ENCODE measurements around the gene TMEM184A.

TMEM184A gene

DNA sequence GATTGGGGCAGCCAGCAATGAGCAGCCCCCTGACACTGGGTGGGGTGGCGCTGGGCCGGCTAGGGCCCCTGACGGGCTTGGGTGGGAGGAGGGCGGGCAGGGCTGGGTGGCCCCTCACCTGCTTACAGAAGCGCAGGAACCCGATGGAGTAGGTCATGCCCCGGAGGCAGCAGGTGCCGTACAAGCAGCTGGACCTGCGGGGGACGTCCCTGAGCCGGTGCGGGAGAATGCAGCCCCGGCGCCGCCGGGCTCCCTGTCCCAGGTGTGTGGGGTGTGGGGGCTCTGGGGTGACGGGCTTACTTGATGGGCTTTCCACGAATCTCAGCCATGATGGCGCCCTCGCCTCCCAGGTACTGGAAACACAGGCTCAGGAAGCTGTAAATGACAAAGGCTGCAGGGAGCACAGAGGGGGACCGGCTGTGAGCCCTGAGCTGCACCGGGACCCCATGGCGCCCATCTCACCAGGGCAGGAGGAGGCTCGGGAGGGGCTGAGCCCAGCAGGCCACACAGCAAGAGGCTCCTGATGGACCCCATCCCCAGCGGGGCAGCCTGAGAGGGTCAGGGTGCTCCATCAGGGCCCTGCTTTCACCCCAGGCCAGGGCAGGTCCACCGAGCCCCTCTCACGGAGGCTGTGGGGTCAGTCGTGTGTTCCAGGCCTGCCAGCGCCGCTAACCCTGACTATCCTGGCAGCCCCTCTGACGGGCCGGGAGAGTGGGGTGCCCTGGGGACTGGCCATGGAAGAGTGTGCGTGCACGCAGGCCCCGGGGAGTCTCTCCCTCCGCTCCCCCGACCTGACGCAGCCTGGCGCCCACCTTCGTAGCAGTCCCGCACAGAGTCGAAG lies 5.8 kb downstream of the TMEM184A start:
- DNase-seq: no peak

DNA sequence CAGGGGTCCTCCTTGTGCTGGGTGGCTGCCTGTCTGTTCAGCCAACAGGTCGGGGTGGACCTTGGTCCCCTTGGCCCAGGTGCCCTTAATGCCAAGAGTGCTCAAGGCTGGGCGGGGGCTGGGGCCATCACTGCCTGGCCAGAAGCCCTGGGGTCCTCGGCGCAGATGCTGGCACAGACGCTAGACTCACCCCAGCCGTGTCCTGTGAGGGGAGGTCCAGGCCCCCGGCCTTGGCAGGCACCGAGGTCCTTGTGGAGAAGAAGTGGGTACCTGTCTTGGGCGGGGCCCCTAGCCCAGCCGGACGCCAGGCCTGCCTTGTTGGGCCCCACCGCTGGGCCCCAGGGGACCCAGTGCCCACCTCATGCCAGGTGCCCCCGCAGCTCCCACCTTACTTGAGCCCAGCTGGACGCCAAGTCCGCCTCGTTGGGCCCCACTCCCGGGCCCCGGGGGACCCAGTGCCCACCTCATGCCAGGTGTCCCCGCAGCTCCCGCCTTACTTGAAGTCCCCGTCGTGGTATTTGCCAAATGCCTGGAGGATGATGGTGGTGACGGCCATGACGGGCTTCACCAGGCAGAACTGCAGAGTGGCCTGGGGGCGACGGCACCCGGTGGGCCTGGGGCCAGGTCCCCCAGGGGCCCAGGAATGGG lies 6.5 kb downstream of the TMEM184A start:
- no peak for DNase-seq

DNA sequence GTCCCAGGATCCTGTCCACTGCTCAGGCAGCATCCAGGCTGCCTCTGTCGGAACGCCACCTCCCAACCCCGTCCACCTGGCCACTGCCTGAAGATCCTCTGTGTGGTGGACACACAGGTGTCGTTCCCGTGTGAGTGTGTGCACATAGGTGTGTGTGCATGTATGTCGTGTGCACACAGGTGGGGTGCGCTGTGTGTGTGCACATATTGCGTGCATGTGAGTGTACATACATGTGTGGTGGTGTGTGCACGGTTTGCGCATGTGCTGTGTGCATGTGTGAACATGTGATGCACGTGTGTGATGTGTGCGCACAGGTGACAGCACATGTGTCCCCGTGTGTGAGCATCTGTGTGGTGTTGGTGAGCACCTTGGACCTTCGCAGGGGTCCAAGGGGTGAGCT lies 7.1 kb downstream of the TMEM184A start:
- DNase-seq: no peak

GRCh38 chr7:1548438-1548831 lies 7.6 kb downstream of the TMEM184A start:
- DNase-seq: no peak

- DNase-seq: no peak
Measured at GRCh38 chr7:1547777-1548437, 8.1 kb downstream of the TMEM184A start.

DNA sequence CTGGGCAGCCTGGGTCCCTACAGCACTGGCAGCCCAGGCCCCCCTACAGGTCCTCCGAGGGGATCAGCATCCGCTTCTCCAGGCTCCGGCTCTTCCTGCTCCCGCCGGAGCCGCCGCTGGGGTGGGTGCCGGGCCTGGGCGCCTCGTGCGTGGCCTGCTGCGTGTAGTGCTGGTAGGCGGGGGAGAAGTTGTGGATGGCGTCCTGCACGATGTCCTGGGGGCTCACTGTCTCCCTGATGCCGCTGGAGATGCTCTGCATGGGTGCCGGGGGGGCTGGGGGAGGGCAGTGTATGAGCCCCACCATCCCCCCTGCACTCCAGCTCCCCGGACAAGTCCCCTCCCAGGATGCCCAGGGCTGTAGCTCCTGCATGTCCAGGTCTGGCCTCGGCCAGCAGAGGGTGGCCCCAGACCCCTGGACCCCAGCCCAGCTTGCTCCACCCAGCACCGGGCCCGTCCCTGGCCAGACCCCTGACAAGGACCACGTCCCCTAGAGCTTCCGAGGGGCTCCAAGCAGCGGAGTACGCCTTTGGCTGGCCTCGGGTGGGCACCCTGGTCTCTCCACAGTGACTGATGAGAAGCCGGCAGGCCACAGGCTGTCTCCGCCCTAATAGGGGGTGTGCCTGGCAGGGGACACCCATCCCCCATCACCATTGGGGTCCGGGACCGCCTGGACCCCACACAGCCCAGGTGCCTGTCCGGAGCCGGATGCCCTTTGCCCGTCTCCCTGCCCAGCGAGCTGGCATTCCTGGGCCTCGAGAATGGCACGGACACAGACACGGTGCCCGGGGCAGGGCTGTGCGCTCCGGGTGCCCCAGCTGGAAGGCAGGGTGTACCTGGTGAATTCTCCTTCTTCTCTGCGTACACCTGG lies 8.9 kb downstream of the TMEM184A start:
- no peak for DNase-seq

GRCh38 chr7:1546274-1546908 lies 9.6 kb downstream of the TMEM184A start:
- DNase-seq: no peak

DNA sequence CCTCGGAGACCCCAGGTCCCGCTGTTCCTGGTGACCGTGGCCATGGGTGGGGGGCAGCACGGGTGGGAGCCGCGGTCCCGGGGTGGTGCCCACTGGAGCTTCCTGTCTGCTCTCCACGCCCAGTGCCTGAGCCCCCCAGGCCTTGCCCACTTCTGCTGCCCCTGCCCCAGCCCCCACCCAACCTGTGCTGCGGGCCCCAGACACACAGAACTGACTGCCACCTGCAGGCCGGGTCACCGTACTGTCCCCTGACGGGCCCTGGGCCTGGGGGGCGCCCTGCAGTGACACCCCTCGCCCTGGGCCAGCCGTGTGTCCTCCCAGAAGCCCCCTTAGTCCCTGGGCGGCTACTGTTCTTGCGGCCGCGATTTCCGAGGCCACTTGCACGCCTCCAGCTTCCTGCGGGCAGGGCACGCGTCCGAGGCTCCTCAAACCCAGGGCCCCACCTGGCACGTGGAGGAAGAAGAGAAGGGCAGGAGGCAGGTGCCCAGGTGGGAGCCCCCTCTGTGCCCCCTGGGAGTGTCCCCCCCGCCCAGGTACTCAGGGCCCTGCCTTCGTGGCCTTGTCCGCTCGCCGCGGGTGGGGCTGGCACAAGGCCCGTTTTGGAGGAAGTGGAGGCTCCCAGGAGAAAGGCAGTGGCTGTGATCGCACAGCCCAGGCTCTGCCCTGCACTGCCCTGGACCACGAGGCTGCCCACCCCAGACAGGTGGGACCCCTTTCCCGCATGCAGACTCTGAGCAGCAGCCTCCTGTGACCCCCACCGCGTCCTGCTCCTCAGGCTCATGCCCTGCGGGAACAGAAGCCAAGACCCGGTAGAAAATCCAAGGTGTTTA lies 10.4 kb downstream of the TMEM184A start:
- no peak for DNase-seq

DNA sequence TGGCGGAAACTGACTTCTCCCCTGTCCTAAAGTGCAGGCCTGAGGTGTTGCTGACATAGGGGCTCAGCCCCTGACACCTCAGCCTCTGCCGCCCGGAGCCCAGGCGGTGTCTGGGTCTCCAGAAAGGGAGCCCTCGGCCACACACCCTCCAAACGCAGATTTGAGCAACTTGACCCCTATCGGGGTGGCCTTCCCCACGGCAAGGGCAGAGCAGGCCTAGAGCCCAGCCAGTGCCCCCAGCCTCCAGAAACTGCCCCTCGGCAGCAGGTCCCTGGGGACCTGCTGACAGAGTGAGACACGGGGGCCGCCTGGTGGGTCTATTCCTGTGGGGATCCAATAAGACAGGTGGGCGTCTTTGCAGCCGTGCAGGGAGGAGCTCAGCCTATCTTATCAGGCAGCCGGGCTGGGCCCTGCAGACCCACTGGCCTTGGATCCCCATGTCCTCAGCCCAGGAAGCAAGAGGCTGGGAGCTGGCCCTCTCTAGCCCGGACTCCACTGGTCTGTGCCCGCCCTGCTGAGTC lies 11.0 kb downstream of the TMEM184A start:
- DNase-seq: no peak

DNA sequence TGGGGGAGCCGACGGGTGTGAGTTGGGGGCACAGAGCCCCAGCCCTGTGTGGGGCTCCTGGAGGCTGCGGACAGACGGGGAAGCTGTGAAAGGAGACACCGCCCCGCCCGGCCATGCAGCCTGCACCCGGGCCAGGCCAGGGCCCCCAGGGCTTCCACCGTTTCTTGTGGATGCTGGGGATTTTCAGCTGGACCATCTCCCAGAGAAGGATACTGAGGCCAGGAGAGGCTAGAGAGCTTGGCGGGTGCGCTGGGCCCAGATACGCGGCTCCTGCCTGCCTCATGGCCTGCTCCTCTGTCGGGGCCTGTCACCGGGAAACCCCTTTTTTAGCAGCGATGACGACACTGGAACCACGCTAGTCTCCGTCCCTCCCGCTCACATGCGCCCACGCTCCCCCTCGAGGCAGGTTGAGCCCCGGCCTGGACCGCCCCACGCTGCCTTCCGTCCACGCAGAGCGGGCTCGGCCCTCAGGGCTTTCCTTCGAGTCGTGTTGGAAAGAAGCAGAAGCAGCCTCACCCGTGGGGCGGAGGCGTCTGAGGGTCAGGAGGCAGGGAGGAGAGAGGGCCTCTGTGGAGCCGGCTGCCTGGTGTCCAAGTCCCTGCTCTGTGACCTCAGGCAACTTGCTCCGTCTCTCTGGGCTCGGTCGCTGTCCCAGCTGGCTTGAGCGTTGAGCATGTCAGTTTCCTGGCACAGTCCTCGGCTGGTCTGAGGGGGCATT lies 11.7 kb downstream of the TMEM184A start:
- no peak for DNase-seq

DNA sequence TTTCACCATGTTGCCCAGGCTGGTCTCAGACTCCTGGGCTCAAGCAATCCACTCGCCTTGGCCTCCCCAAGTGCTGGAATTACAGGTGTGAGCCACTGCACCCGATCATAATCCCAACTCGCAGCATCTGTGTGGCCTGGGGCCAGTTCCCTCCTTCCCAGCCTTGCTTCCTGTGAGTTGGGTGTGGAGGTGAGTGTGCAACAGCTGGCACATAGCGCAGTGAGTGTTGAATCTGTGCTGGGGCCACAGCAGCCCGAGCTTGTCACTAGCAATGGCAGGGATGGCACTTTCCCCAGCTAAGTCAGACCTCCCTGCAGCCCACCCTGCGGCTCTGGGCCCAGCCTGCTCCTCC lies 12.2 kb downstream of the TMEM184A start:
- DNase-seq: no peak

- DNase-seq: no peak
Measured at GRCh38 chr7:1542841-1543747, 12.9 kb downstream of the TMEM184A start.

DNA sequence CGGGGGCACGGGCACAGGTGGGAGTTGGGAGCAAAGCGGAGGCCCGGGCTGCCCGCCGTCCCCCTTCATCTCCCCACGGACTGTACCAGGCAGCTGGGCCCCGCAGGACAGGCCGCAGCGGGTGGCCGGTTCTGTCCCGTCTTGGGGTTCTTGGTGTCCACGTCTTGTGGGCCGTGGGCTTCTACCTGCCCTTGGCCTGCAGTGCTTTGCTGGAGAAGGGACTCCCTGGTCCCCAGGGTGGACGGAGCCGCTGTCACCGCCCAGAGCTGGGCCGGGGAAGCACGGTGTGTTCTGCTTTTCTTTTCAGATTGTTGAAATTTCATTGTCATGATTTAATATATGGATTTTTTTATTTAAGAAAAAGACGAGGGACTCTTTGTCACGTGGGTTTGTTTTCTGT lies 13.7 kb downstream of the TMEM184A start:
- no peak for DNase-seq

GRCh38 chr7:1541431-1542162 lies 14.4 kb downstream of the TMEM184A start:
- no peak for DNase-seq

DNA sequence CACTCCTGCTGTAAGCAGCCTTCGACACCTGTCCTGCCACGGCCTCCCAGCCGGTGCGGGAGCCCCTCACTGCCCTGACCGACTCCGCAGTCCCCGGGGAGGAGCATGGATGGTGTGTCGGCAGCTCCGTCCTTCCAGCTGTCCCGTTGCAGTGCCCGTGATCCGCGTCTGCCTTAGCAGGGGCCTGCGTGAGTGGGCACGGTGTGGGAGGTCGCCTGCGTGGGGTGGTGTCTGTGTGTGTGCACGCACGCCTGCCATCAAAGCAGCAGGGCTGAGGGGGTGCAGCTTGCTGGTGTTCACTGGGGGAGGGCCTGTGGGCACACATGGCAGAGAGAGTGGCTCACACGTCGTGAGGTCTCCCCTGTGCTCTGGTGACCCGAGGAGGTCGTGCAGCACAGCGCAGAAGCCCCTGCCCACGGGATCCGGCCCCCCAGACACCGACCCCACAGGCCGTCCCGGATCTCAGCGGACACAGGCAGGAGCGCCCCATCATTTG lies 15.2 kb downstream of the TMEM184A start:
- no peak for DNase-seq

GRCh38 chr7:1539882-1540775 lies 15.9 kb downstream of the TMEM184A start:
- DNase-seq: no peak

DNA sequence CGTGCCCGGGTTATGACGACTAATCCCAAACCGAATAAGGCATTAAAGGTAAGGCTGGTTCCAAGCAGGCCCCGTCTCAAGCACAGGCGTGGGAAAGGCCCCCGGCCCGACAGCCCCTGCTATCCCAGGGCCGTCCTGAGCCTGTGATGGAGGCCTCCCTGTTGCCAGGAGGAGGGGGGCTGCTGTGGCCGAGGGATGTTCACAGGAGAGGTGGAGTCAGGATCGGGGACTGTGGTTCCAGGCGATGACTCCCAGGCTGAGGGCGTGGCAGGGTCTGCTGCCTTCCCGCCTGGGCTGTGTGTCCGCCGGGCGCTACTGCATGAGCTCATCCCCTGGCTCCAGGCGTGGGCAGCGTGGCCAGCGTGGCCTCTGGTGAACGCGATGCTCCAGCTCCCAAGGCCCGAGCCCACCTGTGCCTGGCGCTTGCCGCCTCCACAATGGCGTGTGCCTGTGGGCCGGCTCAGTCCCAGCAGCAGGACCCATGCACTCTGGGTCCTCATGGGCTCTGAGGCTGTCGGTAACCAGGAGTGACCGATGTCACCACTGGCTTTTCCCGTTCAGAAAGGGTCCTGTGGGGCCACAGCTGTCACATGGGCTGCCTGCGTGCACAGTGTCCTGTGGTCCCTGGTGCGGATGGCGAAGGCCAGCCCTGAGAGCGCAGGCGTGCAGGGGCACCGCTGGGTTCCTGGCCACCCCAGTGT lies 16.7 kb downstream of the TMEM184A start:
- no peak for DNase-seq

Measured in activated CD8-positive, alpha-beta memory T cell treated with anti-CD3 and anti-CD28 coated beads, Interleukin-2, amount 50 U/mL, for 48 hours (primary cell).